ENCODE results near the gene ZBTB25.

Gene ZBTB25

DNA sequence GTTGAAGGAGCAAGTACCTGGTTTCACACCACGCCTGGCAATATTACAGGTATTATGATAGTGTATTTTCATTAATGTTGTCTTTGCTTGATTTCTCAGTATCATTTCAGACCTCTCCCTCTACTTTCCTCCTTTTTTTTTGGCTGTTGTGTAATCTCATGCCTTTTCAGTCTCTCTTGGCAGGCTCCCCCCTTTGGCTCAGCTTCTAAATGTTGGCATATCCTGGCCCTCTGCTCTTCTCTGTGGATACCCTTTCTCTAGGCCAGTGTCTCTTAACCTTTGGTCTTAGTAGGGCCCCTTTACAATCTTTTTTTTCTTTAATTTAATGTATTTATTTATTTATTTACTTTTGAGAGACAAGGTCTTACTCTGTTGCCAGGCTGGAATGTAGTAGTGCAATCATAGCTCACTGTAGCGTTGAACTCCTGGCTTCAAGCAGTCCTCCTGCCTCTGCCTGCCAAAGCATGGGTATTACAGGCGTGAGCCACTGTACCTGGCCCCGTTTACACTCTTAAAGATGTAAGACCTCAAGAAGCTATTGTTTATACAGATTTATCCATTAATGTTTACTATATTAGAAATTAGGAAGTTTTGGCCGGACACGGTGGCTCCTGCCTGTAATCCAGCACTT is 102.7 kb downstream of the ZBTB25 start:
- H3F3A ChIP-seq (ENCODE audit: low read depth): no peaks in the 10 kb centered on the region
- H4K20me1 ChIP-seq (ENCODE audit: insufficient read depth, low read length, poor library complexity, severe bottlenecking): peaks cover 3% of the 10 kb centered on the region
- no peaks in the 10 kb centered on the region for H3K9me3 ChIP-seq (ENCODE audit: insufficient read depth, low read depth, low read length)
- H3K9ac ChIP-seq (ENCODE audit: low read depth, low read length, poor library complexity, severe bottlenecking): no peak overlapping the region
- no peak overlapping the region for H3K4me2 ChIP-seq (ENCODE audit: low read depth, low read length, poor library complexity, severe bottlenecking)
- no peaks in the 10 kb centered on the region for H3K4me1 ChIP-seq (ENCODE audit: insufficient read depth, low read length, poor library complexity, severe bottlenecking)
- H3K27me3 ChIP-seq (ENCODE audit: insufficient read depth, low read length, poor library complexity, severe bottlenecking): no peaks in the 10 kb centered on the region
- H3K9me2 ChIP-seq (replicated peaks; ENCODE audit: low read depth, low read length): no peaks in the 10 kb centered on the region
- H3K36me3 ChIP-seq (ENCODE audit: insufficient read depth, low read length): peaks cover 25% of the 10 kb centered on the region; the same call in 1 of the 2 replicates
- TF ChIP-seq EZH2phosphoT487 (IDR thresholded peaks at IDR 0.05; ENCODE audit: borderline replicate concordance): no peak
- TF ChIP-seq, protein P1, sequence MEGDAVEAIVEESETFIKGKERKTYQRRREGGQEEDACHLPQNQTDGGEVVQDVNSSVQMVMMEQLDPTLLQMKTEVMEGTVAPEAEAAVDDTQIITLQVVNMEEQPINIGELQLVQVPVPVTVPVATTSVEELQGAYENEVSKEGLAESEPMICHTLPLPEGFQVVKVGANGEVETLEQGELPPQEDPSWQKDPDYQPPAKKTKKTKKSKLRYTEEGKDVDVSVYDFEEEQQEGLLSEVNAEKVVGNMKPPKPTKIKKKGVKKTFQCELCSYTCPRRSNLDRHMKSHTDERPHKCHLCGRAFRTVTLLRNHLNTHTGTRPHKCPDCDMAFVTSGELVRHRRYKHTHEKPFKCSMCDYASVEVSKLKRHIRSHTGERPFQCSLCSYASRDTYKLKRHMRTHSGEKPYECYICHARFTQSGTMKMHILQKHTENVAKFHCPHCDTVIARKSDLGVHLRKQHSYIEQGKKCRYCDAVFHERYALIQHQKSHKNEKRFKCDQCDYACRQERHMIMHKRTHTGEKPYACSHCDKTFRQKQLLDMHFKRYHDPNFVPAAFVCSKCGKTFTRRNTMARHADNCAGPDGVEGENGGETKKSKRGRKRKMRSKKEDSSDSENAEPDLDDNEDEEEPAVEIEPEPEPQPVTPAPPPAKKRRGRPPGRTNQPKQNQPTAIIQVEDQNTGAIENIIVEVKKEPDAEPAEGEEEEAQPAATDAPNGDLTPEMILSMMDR (conservative IDR thresholded peaks at IDR 0.05; ENCODE audit: low read length): no peak
- no peak overlapping the region for H3K4me3 ChIP-seq (ENCODE audit: low read length, poor library complexity, severe bottlenecking)
- no peak overlapping the region for H2AFZ ChIP-seq (ENCODE audit: low read length)
- peaks cover 41% of the 10 kb centered on the region; the same call in 1 of the 2 replicates for H3K79me2 ChIP-seq (ENCODE audit: insufficient read depth, low read length)
